ENCODE measurements around the gene PRPH. TPM values are rescaled to one million over a fixed set of nuclear protein-coding genes. Genes with fewer than 3 reads are reported as not detected.

PRPH gene
- total and polyA plus RNA-seq, 2 of the 13 experiments (the other 11 are each of a cell fraction or from before 2014, with no cell fraction given), result 0.12 TPM; not detected in 1

- TF ChIP-seq DMTF1 (CRISPR knock-in tag; IDR thresholded peaks at IDR 0.05) (no peak), ZBTB4 (CRISPR knock-in tag; IDR thresholded peaks at IDR 0.05; ENCODE audit: borderline replicate concordance) (no peak), SRSF4 (IDR thresholded peaks at IDR 0.05; ENCODE audit: low read depth, low read length, poor library complexity, severe bottlenecking) (no peak), ZIK1 (CRISPR knock-in tag; IDR thresholded peaks at IDR 0.05; ENCODE audit: borderline replicate concordance, low read depth) (no peak), REL (CRISPR knock-in tag; conservative IDR thresholded peaks at IDR 0.05) (no peak), RFXAP (CRISPR knock-in tag; IDR thresholded peaks at IDR 0.05; ENCODE audit: borderline replicate concordance) (peak; percentile 75; the same call in 1 of the 2 replicates), ZMYM2 (CRISPR knock-in tag; IDR thresholded peaks at IDR 0.05) (no peak), ZFP90 (CRISPR knock-in tag; IDR thresholded peaks at IDR 0.05; ENCODE audit: borderline replicate concordance) (peak; percentile 47; the same call in 1 of the 2 replicates), HNF1B (CRISPR knock-in tag; IDR thresholded peaks at IDR 0.05) (peak; percentile 59; the same call in 1 of the 2 replicates), PCBP2 (optimal IDR thresholded peaks at IDR 0.05; ENCODE audit: low read depth, low read length, poor library complexity, severe bottlenecking) (no peak), FOXP4 (CRISPR knock-in tag; IDR thresholded peaks at IDR 0.05) (no peak), SOX6 (IDR thresholded peaks at IDR 0.05) (no peak), SOX6 (CRISPR knock-in tag; IDR thresholded peaks at IDR 0.05) (0 out of 2 replicates have a peak, but pooled peaks have one; percentile 8), RBFOX2 (IDR thresholded peaks at IDR 0.05; ENCODE audit: low read depth, low read length) (peak; percentile 81), ZNF276 (CRISPR knock-in tag; IDR thresholded peaks at IDR 0.05; ENCODE audit: low read depth) (0 out of 2 replicates have a peak, but pooled peaks have one; percentile 48), AHR (CRISPR knock-in tag; IDR thresholded peaks at IDR 0.05) (no peak), FOXO1 (CRISPR knock-in tag; IDR thresholded peaks at IDR 0.05) (no peak)
Measured at GRCh38 chr12:49322708-49323523, 28.0 kb downstream of the PRPH start, which contains the start of gene TROAP (continued).

Data from HepG2 (cell line).